A549 treated with ZK216348 at 1 μM for 4 hours (cell line): ENCODE data around the gene OR4S2. TPM values are rescaled to one million over a fixed set of nuclear protein-coding genes. Genes with fewer than 3 reads are reported as not detected.

ENCODE experiments used
- total RNA-seq: library from RNA; stranded (reverse); fragments of 200-300 nt; extraction: Qiagen RNA extraction; gene quantifications from 5 replicates; pipeline ENCODE4 v1.2.3, GENCODE V29; 2022; ENCODE audit warnings: low read depth

OR4S2 gene
- total RNA-seq, result not detected in 5 replicates

DNA sequence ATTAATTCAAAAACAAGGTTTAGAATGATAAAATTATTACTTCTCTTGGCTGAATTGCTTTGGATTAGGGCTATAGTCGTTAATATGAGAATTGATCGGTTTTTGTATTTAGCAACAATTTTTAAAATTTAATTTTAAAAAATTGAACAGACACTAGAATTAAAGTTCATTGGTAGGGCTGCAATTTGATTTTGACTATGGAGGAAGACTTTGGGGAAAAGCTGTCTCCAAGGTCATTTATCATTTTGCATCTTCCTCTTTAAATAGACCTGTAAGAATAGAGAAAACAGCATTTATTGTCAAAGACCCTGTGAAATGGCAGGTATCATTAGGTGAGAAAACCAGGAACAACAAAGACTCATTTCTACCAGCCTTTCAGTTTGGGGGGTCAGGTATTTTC, at the start of gene OR4S2:
OR4S2 (plus strand) TSS at position 301 of the 400 bp plus-strand sequence. CDS start 2,577 bp downstream, outside the sequence.

GRCh38 chr11:55607545-55607944, 40.6 kb upstream of the OR4S2 start, which contains the start of gene OR4C11:
TSS of gene OR4C11 (minus strand) at chr11:55607645. CDS start at chr11:55604373, 3,272 bp downstream.

GRCh38 chr11:55634813-55635212, 13.3 kb upstream of the OR4S2 start, which contains the start of gene OR4P4:
TSS of gene OR4P4 (plus strand) at chr11:55635113.

GRCh38 chr11:55661901-55662300, 13.8 kb downstream of the OR4S2 start, which contains the start of gene OR4C6:
TSS of gene OR4C6 (plus strand) at chr11:55662201. CDS start at chr11:55665167, 2,966 bp downstream.

Other genes with a start within 250 kb of the OR4S2 start
- gene OR4C15, start 93.9 kb upstream of the OR4S2 start, total RNA-seq, result not detected in 5 replicates
- not detected in 5 replicates for gene OR4C16, start 76.2 kb upstream of the OR4S2 start, total RNA-seq
- not detected in 5 replicates for gene OR4C11, start 40.7 kb upstream of the OR4S2 start, total RNA-seq
- not detected in 5 replicates for gene OR4P4, start 13.2 kb upstream of the OR4S2 start, total RNA-seq
- not detected in 5 replicates for gene OR4C6, start 13.9 kb downstream of the OR4S2 start, total RNA-seq
- not detected in 5 replicates for gene OR5D13, start 125.1 kb downstream of the OR4S2 start, total RNA-seq
- gene OR5D14, start 147.2 kb downstream of the OR4S2 start, total RNA-seq, result not detected in 5 replicates
- gene OR5L1, start 163.0 kb downstream of the OR4S2 start, total RNA-seq, result not detected in 5 replicates
- gene OR5D18, start 171.3 kb downstream of the OR4S2 start, total RNA-seq, result not detected in 5 replicates
- gene OR5L2, start 178.9 kb downstream of the OR4S2 start, total RNA-seq, result not detected in 5 replicates
- gene OR5D16, start 190.4 kb downstream of the OR4S2 start, total RNA-seq, result not detected in 5 replicates
- not detected in 5 replicates for gene TRIM51, start 235.0 kb downstream of the OR4S2 start, total RNA-seq